ENCODE measurements around the gene ING3.
"Not testable (repeated sequence)": the region's sequence is repeated elsewhere in the genome, so short reads cannot be mapped to it uniquely, and the experiment has no call there.

ING3 gene

DNA sequence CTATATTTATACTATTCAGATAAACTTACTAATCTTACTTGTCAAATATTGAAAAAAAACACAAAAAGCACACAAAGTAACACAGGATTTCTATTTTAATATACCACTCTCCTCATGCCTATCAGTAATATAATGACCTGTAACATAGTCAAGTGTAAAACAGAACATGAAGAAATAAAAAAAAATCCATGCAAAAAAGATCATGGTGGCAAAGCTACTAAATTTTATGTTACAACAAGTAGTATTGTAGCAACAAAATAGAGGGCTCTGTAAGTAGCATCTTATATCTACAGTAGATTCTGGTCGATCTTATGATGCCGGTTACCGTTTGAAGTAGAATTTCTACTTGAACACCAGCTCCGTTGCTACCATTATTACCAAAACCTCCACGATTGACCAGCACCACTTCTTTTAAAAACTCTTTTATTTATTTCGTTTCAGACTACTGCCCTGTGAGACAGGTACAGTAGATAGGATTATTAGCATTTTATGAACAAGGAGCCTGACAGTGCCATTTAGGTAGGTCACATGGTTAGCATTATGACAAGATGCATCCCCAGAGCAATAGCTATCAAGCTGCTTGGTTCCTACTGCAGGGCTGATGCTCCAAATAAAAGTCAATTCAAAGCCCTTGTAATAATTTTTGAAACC is 40.0 kb downstream of the ING3 start:
- DNase-seq = no peak

DNA sequence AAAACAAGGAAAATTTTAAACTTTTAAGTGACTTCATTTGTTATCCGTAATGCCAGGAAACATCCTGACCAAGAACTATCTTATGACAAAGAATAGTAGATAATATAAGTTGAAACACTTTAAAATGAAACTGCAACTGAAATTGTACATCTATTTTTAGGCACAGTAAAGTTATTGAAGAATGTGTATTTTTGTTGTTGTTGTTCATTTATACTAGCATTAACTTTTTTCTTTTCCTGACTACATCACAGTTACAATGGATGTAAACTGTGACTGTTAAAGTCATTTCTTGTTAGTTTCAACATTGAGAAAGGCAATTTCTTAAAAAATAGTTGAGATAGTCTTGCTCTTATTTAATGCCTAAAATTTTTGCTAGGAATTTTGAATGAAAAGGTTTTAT is 40.6 kb downstream of the ING3 start:
- no peak for DNase-seq

DNA sequence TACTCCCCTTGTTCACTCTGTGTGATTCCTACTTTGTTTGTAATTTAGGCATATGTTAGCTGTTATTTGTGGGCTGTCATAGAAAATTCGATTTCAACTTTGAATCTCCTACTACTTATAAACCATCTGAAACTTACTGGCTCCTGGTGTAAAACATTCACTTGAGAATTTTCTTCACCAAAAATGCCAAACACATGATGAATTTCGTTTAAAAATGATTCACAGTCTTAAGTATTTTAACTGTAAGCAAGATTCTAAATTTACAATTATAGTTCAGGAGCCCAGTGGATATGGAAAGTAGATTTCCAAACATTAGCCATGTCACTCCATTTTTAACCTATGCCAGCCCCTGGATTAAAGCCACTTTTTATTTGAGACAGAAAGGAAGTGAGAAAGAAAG is 41.0 kb downstream of the ING3 start:
- no peak for DNase-seq

DNA sequence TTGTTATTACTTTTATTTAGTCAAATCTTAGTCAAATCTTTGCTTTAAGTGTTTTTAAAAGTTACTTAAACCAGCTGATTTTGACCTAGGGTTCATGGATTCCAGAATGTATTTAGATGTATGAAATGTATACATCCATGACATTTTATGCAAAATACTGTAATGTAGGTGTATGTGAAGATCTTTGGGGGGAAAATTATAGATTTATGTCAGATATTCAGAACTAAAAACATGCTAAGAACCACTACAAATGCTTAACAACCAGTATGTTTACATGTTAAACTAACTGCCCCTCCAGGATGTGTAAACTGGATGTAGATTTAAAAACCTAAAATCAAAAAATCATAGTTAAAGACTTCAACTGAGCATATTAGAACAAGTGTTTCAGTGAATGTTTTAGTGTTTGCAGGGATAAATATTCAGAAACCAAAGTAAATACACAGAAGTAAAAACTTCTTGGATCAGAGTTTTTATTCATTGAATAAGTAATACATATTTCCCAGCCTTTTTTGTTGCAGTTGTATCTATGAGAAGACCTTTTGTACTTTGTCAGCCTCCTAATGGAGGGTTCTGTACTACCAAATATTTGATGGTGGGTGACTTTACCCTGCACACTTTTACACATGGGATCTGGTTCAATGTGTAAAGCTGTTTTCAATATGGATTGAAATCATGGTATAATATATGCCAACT is 41.8 kb downstream of the ING3 start:
- DNase-seq = no peak

DNA sequence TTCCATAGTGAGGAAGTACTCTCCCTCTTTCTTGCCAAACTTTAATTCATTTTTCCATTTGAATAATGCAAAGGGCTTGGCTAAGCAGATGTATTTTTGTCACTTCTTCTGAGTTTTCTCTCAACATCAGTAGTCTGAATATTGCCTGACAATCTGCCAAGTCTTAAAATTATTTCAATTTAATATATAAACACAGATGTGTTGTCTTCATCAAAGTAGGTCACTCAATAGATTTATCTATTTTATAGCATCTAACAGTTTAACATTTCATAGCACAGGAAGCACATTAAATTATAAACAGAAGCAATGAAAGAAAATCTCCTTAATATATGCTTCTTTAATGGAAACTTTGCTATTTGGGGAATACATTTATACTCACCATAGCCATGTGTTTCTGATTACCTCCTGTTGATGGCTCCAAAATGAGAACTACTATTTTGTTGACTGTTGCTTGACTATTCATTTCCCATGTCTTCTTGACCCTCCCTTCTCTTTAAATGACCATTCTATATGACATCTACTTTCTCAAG is 42.5 kb downstream of the ING3 start:
- no peak for DNase-seq

DNA sequence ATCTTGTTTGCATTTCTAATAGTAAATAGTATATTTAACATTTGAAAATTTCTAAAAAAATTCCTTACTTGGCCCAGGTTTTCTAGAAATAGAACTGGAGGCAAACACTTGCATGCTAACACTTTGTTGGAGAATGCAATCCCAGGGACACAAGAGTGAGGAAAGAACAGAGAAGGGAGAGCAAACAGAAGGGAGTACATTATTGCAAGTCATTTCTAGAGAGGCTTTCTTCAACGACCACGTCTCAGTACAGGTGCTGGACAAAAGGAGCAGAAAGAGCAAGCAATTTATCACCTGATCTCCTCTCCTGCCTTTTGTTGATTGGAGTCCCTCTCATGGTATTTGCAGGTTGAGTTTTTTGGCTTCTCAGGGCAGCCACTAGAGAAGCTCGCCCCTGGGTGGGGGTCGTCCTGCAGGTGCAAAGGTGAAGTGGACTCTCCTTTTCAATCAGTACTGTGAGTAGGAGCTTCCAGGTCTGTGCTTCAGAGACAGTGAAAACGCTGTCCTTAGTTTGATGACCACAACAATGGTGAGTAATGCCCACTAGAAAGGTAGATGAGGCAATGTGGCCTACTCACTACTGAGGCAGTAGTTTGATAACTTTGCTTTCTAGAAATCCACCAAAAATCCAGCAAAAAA is 43.1 kb downstream of the ING3 start:
- no peak for DNase-seq

DNA sequence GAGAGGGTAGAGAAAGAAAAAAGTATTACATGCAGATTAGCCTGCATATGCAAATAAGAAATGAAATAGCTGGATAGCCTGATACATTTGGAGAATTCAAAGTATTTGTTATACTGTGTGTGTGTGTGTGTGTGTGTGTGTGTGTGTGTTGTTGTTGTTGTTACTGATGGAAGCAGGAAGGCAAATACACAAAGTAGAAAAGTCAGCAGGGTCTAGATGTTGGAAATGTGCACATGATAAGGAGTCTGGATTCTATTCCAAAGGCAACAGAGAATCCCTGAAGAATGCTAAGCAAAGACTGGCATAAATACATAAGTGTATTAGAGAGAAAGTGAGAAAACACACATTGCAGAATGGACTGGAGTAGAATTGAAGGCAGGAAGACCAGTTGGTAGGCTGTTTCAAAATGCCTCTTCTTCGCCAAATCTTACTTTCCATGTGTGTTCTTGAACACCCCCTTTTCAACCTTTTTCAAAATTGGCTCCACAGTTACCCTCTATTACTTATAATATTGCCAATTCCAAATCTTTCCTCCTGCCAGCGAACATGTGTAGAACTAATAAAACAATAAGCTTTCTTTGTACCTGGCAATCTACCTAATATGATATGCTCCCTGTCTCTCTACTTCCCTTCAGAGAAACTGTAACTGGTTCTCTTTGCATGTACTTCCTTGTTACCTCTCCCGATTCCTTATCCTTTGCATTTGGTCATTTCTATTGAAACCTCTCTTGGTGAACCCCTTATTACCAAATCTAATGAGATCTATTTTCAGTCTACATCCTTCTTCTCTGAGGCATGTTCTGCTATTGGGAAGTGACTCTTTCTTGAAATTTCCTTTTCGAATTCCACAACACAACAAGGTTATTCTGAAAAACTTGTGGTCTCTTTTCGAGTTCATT is 44.2 kb downstream of the ING3 start:
- DNase-seq = no peak

DNA sequence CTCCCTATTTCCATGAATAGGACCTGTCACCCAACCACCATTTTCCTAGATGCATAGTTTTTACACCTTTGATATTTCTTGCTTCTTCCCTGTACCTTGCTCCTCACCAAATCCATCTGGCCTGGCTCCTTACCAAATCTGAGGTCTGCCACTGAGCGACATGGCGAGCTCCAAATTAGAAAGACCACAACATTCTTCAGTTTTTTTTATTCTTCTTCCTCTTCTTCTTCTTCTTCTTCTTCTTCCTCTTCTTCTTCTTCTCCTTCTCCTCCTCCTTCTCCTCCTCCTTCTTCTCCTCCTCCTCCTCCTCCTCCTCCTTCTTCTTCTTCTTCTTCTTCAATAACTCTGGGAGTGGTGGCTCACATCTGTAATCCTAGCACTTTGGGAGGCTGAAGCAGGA is 45.1 kb downstream of the ING3 start:
- DNase-seq = no peak

DNA sequence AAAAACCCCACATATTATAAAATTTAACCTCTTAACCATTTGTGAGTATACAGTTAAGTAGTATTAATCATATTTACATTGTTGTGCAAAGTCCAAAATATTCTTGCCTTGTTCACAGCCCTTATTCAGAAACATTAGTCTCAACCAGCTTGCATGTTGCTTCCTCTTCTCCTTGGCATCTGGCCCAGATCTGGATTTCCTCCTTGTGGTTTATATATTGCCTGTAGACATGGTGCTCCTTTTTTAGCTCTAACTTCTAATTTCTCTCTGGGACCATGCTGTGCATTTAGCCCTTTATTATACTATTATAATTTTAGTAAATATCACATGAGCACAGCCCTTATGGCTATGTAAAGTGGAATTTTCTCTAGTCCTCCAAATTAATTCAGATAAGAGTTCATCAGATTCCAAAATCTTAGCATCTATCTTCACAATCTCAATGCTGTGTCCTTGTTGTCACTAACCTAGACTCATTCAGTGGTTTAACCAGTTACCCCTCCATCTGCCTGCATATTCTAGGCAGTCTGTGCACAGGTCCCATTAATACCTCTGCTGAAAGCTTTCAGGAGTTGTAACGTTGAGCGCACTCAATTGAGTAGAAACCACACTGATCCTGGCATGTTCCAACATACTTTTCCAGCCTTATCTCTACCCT is 45.9 kb downstream of the ING3 start:
- peak; percentile 46 for DNase-seq

DNA sequence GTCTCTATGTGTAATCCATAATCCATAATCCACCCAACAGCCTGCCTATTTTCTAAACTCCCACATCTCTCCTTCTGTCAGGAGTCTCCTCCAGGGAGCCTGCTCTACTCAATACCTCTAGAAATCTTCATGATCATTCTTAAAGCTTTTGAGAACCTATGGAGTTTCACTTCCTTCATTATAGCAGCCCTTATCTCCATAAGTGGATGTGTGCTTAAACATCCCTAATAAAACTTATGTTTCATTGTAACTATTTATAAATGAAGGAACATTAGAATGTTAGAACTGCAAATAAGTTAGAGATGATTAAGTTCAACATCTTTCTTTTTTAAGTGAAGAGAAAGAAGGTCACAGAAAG is 46.4 kb downstream of the ING3 start:
- DNase-seq = no peak

DNA sequence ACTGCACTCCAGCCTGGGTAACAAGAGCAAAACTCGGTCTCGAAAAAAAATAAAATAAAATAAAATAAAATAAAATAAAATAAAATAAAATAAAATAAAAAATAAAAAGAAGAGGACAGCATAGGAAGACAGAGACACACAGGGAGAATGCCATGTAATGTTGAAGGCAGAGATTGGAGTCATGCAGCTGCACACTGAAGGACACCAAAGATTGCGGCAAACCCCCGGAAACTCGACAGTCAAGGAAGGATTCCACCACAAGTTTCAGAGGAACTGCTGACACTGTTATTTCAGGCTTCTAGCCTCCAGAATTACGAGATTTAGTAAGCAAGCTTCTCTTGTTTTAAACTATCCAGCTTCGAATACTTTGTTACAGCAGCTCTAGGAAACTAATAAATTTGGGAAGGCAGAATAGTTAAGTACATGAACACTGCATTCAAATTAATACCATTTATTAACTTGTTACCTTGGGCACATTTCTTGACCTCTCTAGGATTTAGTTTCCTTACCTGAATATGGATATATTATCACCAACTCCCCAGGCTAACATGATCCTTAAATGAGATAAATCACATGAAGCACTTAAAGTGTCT is 47.4 kb downstream of the ING3 start:
- DNase-seq = no peak

DNA sequence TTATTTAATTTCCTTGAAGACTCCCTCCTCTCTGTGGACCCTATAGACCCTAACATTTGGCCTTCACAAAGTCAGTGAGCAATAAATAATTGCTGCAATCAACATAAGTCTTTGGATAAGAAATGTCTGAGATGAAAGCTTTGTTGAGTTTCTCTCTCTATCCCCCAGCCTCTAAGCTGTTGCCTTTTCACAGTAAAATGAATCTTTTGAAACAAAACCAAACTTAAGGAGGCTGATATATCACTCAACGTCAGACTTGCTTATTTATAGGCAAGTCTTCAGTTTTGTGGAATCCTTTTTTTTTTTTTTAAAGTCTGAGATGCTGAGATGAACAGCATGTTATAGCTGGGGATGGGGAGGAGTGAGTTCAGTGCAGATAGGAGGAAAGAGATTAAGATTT is 47.9 kb downstream of the ING3 start:
- DNase-seq = no peak

DNA sequence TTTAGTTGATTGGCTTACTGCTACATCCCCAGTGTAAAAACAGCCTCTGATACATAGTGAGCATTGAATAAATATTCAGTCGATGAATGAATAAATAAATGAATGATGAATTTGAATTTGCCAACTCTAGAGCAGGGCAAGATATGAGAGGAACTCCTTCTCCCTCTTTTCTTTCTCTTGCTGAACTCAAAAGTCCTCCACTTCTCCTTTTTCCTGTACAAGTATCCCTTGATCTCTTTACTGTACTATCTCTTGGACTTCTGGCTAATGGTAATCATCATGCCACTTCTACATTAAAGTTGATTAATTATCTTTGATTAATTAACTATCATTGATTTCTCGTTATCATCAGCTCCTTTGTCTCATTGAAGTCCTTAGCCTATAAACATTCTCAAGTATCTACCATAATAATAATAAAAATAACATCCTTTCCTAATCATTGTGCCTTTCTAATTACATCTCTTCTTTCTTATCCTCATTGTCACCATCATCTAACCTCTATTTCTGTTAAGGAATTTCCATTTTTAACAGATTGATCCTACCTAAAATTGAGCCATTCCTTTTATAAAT is 48.5 kb downstream of the ING3 start:
- no peak for DNase-seq

DNA sequence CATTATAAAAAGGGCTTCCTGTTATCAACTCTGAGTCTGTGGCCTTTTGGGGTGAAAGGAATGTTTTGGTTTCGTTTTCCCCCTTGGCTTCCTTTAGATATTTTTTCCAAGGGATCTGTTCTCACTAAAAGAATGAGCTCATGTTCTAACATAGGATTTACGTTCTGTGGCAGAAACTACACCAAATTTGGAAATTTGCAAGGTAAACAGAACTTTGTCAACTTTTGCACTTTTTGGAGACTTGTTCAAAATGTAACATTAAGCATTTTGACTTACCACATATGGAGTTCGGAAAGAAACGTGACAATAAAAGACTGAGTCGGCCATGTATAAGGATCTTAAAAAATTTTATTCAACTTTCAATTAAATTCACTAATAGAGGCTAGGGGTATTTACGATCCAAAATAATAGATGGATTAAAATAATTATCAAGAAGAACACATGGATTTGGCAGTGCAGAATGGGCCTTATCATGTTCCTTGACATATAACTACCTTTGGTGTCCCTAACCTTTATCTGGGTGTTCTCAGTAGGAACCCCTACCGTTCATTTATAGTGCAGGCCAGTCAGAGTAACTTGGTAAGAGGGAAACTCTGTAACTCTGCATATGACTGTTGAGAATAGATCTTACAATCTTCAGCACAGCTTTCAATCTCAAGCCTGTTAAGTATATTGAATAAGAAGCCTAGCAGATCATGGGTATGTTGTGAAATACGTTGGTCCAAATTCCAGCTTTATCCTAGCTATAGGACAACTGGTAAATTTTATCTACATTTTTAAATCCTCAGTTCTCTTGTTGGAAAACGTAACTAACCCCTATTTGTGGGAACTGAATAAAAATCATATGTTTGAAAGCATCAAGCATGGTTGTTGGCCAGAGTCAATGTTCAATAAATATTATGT is 49.8 kb downstream of the ING3 start:
- no peak for DNase-seq

DNA sequence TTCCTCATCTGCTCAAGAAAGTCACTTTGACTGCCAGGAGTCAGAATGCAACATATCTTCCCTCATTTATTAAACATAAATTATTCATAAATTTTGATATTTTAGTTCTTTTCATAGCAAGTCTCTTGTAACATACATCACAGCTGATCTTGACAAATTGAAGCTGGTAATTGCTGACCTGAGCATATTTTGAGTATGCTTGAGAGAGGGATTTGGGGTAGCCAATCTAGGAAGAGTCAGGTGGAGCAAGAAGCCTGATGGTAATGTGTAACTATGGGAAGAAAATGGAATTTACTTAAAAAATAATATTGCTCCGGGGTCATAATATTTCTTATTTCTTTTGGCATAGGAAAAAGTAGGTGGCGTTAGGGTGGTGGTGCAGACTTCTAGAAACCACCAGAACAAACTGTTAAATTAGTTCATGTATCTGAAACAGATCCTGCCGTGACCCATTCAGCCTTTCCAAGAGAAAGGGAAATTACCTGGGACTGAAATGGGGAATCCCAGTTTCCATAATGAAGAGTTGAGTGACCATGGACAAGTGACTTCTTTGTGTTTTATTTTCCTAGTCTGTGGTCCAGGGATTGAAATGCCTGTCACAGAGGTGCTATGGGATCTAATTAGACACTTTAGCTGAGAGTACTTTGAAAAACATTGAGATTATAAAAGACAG is 50.8 kb downstream of the ING3 start:
- DNase-seq = no peak

DNA sequence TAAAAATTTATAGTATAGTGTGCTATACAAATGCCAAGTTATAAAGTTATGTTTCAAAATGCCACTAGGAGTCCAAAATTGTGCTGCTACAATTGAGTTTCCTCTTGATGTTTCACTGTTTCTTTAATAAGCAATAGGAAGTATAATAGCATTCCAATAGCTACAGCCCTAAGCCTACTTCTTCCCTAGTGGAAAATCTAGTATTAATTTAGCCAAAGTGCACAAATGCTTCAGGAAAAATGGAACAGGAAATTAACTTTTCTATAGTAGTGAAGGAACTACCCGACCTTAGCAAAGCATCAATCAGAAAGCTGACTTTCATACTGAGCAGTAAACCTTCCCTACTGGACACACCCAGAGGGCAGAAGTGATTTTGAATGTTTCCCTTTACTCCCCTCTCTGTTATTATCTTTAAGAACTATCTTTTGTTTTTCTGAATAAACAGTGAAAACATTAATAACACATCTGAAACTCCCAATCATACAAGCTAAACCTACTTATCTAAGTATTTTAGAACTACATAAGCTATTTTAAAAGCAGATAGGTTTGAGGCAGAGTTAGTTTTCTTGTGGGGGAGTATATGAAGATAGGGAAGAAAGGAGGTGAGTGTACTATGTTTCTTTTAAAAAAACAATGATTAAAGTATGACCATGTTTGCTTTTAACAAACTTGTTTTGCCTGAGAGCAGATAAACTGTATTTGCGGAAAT is 51.6 kb downstream of the ING3 start:
- no peak for DNase-seq

DNA sequence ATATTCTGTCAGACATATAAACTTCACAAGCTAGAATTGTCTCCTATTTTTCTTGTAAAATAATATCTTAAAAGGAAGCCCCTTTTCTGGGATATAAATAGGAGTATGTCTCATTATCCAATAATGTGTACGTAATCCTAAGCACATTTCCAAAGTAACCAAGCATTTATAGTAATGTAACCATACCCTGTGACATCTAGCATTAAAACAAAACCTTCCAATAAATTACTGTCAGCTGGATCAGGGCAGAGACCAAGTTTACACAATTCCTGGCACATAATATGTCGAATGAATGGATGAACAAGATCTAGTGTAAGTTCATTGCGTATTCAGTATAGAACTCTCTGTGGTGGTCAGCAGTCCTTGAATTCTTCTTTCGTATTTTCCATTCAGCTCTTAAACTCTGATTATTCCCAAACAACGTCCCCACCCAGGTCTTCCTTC is 52.2 kb downstream of the ING3 start:
- DNase-seq = no peak

DNA sequence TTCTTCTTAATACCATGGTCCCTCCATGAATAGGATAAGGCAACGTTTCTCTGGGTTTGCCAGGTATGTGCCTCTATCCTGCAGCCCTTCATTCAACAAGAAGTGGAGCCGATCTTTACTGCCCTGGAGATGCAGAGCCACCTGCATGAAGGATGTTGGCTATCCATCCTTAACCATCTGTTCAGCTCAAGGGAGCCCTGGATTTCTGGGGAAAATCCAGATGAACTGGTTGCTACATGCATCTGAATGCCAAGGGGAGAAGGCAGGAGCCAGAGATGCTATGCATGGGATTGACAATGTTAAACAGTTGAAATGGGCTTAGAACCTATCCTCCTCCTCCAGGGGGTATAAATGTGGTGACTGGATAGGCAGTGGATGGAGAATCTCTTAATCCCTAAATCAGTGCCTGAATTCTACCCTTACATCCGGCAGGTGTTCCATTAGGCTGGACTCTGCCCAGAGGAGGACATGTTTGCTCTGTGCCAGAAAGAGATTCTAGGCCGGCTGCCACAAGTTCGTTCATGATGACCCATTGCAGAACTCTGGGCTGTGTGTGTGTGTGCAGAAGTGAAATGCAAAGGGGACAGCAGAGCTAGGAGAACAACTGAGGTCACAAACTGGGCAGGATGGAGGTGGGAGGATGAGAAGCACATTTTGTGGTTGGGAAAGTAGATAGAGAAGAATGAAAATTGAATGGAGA is 53.6 kb downstream of the ING3 start:
- DNase-seq = no peak

DNA sequence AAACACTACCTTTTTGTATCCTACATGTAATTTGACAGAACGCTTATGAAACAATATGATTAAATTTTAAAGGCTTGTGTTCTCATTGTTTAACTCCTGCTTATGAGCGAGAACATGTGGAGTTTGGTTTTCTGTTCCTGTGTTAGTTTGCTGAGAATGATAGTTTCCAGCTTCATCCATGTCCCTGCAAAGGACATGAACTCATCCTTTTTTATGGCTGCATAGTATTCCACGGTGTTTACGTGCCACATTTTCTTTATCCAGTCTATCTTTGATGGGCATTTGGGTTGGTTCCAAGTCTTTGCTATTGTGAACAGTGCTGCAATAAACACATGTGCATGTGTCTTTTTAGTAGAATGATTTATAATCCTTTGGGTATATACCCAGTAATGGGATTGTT is 54.5 kb downstream of the ING3 start:
- DNase-seq = not testable (repeated sequence)

Measured in CD4-positive, alpha-beta T cell treated with Interferon gamma for 1 hour (primary cell).